GM19328 (cell line): Measurements from ENCODE around the gene TREM1.
"Not testable (repeated sequence)": the region's sequence is repeated elsewhere in the genome, so short reads cannot be mapped to it uniquely, and the experiment has no call there.

Experiments used
- ATAC-seq: cut with Tn5 transposase; IDR thresholded peaks from one replicate; pipeline ENCODE4 v1.9.1; 2021; ENCODE audit warnings: mild to moderate bottlenecking, moderate library complexity; ENCODE audit not compliant: unreplicated experiment

Gene TREM1

DNA sequence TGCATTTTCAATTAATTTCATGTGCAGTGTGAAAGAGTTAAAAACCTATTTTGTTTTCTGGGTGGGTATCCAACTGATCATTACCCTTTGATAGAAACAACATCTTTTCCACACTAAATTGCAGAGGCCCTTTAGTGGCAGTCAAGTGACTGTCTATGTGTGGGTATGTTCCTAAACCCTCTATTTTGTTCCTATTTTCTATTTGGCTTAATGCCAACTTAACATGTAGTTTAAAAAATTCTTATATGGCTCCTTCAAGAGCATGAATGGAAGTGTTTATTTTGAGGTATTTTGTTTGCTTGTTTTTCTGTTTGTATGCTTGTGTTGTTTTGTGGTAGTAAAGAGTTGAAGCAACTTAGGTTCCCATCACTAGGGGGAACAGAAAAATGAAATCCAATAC is 19.9 kb downstream of the TREM1 start:
- no peak for ATAC-seq

GRCh38 chr6:41263267-41263666 is 23.2 kb downstream of the TREM1 start:
- no peak for ATAC-seq

GRCh38 chr6:41262401-41262800 is 24.1 kb downstream of the TREM1 start:
- no peak for ATAC-seq

- no peak for ATAC-seq
Observed at GRCh38 chr6:41258196-41258493, 28.3 kb downstream of the TREM1 start.

DNA sequence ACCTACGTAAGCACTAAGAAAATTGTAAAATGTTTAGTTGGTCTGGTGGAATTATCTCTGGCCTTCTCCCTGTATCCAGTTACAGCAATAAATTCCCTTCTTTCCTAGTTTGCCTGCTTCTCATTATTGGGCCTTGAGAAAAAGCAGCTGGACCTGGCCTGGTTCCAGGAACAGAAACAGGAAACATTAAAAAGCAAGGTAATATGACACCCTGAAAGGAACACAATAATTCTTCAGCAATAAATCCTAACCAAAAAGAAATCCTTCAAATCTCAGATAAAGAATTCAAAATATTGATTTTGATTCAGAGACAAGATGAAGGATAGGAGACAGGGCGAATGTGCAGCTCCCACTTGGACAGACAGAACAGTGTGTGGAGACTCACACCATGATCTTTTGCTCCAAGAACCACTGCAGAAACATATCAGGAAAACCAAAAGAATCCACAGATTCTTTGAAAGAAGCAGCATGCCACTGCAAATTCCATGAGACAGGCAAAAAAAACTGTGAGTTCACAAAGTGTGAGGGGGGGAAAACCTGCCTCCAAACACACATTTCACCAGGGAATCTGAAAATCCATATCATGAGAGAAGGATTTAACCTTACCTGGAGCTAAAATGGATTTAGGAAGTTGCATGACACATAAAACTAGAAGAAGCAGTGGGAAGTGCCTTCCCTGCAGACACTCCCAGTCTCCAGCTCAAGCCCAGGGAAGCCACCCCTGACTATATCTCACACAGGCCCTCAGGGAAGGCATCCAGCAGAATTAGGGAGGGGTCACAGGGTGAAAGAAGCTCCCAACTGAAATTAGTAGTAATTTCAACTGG is 28.9 kb downstream of the TREM1 start:
- no peak for ATAC-seq

DNA sequence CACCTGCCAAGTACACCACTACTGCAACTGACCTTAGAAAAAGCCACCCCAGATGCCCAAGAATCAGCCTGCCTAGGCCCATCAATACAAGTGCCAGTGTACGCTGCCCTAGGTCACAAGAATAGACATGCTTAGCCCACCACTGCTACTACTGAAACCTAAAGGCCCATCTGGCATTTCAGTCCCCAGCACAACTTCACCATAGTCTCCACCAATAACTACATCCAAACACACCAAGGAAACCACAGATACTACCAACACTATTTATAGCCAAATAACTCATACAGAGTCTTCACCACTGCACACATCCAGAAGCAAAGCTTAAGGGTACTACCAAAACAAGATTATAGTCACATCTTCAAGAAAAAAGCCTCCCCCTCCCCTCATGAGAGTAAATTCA is 30.1 kb downstream of the TREM1 start:
- peak; percentile 55 for ATAC-seq

DNA sequence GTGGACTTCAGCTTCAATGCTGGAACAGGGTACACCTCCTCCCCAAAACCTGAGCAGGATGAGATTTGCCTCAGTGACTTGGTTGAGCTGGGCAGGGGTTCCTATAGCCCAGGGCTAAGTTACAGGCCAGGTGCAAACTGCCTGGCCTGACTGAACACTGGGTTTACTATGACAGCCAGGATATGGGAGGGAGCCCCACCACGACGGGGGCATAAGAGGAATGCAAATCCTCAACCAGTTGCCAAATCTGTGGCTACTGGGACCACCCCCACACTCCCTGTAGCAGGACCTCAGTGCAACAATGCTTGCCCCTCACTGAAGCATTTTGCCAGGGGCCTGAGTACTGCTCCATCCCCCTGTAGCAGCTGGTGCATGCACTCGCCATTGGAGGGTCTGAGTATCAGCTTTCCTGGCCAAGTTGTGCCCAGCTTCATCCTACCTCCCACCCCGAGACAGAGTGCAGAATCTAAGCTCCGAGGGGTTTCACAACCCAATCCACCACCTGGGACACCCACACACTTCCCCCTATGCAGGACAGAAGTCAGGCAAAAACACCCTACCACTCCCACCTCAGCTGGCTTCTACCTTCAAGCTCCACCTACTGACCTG is 30.7 kb downstream of the TREM1 start:
- ATAC-seq = no peak

DNA sequence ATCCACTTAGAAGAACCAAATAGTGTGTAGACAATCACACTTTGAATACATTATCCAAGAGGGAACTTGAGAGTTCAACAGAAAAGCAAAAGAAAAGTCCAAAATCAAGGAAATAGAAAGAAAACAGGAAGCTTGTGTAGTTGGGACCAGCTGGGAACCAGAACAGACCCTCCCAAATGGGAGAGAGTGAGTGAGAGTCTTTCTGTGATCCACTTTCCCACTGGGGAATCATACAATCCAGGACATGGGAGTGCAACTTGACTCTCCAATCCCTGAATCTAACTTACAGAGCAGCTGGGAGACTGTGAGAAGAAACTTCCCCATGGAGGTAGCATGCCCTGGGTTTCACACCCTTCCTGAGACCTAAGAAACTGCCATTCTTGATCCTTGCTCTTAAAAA is 31.4 kb downstream of the TREM1 start:
- no peak for ATAC-seq

DNA sequence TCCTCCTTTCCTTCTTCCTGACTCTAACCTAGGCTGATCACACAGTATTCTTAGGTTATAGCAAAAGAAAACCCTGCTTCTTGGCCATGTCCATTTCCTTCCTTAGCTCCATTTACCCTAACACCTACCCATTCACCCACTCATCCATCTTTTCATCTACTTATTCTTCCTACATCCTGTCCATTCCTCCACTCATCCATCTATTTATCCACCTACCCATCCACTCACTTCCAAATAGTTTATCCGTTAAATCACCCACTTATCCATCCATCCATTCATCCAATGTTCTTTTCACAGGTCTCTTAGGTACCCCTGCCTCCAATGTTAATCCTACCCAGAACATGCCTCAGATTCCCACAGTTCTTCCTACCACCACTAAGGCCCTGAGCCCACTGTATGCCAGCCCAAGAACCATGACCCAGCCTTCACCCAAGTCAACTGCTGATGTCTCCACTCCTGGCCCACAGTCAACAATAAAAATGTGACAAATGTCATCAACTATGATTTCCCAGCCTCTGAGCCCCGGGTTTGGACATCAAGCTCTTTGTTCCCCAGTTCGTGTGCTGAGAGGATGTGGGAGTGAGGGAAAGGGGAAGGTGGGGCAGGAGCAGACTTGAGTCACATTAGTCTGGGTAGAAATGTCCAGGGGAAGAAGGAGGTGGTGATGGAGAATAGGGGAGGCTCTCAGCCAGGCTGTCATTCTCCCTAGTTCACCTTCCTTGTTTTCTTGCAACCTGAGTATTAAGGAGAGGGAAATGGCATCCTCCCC is 33.9 kb downstream of the TREM1 start:
- ATAC-seq = no peak

GRCh38 chr6:41247882-41248705 is 38.4 kb downstream of the TREM1 start:
- no peak for ATAC-seq

- ATAC-seq = no peak
Observed at GRCh38 chr6:41247288-41247865, 39.1 kb downstream of the TREM1 start.

DNA sequence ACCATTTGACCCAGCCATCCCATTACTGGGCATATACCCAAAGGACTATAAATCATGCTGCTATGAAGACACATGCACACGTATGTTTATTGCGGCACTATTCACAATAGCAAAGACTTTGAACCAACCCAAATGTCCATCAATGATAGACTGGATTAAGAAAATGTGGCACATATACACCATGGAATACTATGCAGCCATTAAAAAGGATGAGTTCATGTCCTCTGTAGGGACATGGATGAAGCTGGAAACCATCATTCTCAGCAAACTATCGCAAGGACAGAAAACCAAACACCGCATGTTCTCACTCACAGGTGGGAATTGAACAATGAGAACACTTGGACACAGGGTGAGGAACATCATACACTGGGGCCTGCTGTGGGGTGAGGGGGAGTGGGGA is 40.0 kb downstream of the TREM1 start:
- ATAC-seq = not testable (repeated sequence)

DNA sequence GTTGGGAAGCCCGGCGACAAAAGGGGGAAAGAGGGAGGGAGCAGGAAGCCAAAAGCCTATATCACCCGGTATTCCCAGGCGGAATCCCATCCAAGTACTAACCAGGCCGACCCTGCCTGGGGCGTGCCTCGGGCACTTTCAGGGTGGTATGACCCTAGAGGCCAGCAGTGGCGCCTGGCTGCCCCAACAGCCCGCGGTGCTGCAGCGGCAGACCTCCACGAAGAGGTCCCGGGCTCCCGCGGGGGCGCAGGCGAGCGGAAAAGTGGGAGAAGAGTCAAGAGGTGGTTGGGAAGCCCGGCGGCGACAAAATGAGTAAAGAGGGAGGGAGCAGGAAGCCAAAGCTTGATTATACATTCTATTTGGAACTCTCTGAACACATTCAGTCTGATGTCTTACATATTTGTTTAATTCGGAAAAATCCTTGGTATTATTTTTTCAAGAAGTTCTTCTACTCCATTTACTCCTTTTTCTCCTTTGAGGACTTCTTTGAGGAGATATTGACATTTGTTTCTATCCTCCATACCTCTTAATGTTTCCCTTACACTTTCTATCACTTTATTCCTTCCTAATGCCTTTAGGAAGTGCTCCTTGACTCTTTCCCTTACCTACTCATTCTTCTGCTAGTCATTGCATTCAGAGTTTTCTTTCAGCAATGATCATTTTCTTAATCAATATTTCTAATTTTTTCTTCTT is 46.9 kb downstream of the TREM1 start:
- no peak for ATAC-seq

- ATAC-seq = no peak
Observed at GRCh38 chr6:41237128-41237527, 49.4 kb downstream of the TREM1 start.

DNA sequence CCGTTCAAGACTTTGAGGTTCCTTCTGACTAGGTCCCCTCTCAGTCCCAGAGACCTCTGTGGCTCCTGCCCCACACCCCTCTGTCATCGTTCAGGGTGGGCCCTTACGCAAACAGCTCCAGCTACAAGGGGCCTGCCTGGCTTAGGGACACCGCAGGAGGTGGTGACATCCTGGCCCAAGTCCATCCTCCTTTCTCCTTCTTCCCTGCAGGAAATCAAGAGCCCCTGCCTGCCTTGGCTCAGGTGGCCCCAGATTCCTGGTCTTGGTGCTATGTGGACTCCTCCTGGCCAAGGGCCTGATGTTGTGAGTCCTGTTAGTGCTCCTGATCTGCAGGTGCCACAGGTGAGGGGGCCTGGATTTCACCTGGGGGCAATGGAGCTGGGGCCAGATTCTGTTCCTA is 50.2 kb downstream of the TREM1 start:
- ATAC-seq = no peak

DNA sequence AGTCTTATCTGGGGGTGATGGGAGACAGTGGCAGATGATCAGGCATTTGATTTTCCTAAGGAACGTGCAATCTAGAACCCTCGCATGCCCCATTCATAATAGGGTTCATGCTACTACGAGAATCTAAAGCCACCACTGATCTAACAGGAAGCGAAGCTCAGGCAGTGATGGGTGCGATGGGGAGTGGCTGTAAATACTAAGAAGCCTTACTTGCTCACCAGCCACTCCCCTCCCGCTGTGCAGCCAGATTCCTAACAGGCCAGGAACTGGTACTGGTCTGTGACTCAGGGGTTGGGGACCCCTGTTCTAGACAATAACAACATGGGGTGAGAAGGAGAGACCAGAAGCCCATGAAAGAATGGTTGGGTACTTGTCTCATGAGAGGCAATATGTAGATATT is 53.8 kb downstream of the TREM1 start:
- no peak for ATAC-seq

GRCh38 chr6:41231246-41231645 is 55.2 kb downstream of the TREM1 start:
- no peak for ATAC-seq

DNA sequence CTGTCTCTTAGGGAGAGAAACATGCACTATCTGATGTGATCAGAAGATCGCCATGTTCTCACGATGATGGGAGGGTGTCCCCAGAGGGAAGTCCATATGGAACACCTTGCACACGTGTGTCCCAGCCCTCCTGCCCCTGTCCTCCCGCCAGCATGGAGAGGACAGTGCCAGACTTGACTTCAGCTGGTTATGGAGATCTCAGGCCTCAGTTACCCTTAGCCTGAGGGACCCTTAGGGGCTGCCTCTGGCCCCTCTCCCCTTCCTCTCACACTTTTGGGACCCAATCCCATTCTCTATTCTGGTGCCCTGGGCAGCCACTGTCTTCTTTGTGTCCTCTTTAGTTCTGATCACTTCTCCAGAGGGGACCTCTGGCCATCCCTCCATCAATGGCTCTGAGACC is 56.8 kb downstream of the TREM1 start:
- no peak for ATAC-seq

- no peak for ATAC-seq
Observed at GRCh38 chr6:41228616-41229015, 57.9 kb downstream of the TREM1 start.

GRCh38 chr6:41228096-41228495 is 58.4 kb downstream of the TREM1 start, which contains the start of gene TREML4:
Gene TREML4 (plus strand): TSS chr6:41228349. CDS start chr6:41228428, 79 bp downstream.
- ATAC-seq = no peak
